ENCODE results near the gene HOXC9.

DNA sequence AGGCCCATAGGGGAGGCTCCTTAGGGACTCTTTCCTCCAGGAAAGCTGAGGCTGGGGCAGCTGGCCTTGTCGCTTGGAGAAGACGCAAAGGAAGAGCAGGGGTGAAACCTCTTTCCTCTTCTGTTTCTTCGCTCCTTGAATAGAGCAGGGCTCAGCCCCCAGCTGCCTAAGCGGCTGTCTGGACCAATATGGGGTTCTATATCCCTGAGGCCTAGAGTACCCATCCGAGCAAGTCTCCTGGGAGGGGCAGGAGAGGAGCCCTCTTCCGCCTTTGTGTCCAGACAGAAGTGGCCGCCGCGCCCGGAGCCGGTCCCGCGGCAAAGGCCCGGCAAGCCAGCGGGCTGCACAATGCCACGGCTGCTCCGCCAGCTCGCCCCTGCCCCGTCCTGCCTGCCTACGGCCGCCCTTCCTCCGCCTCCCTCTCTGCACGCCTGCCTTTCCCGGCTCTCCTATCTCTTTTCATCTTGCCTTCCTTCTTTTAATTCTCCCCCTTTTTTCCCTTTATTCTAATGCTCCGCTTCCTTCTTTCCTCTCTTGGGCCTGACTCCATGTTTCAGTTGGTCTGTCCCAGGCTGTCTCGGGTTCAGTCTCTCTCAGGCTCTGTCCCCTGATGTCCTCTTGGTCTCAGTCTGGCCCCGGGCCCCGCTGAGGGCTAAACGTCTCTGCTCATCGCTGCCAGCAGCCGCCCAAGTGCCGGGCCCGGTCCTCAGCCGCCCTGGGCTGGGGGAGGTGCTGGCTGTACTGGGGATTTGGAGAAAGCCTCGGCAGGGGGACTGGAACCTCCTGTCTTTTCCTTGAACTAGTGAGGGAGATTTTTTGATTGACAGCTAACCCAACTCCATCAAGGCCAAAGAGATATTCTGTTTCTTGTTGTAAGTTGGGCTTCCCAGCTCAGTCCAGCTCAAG is 2.5 kb upstream of the HOXC9 start:
- TF ChIP-seq CREB1 (CRISPR knock-in tag; IDR thresholded peaks at IDR 0.05) (no peak), ZBTB21 (CRISPR knock-in tag; IDR thresholded peaks at IDR 0.05; ENCODE audit: borderline replicate concordance) (no peak), NR2C2 (CRISPR knock-in tag; IDR thresholded peaks at IDR 0.05) (no peak), NR1H2 (CRISPR knock-in tag; IDR thresholded peaks at IDR 0.05) (no peak), SP1 (CRISPR knock-in tag; conservative IDR thresholded peaks at IDR 0.05) (no peak)
- TF ChIP-seq, protein P1, sequence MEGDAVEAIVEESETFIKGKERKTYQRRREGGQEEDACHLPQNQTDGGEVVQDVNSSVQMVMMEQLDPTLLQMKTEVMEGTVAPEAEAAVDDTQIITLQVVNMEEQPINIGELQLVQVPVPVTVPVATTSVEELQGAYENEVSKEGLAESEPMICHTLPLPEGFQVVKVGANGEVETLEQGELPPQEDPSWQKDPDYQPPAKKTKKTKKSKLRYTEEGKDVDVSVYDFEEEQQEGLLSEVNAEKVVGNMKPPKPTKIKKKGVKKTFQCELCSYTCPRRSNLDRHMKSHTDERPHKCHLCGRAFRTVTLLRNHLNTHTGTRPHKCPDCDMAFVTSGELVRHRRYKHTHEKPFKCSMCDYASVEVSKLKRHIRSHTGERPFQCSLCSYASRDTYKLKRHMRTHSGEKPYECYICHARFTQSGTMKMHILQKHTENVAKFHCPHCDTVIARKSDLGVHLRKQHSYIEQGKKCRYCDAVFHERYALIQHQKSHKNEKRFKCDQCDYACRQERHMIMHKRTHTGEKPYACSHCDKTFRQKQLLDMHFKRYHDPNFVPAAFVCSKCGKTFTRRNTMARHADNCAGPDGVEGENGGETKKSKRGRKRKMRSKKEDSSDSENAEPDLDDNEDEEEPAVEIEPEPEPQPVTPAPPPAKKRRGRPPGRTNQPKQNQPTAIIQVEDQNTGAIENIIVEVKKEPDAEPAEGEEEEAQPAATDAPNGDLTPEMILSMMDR (IDR thresholded peaks at IDR 0.05): no peak
- TF ChIP-seq, protein P2, sequence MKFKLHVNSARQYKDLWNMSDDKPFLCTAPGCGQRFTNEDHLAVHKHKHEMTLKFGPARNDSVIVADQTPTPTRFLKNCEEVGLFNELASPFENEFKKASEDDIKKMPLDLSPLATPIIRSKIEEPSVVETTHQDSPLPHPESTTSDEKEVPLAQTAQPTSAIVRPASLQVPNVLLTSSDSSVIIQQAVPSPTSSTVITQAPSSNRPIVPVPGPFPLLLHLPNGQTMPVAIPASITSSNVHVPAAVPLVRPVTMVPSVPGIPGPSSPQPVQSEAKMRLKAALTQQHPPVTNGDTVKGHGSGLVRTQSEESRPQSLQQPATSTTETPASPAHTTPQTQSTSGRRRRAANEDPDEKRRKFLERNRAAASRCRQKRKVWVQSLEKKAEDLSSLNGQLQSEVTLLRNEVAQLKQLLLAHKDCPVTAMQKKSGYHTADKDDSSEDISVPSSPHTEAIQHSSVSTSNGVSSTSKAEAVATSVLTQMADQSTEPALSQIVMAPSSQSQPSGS (CRISPR knock-in tag; IDR thresholded peaks at IDR 0.05; ENCODE audit: borderline replicate concordance, low read depth): no peak

All from WTC11 (cell line).